Activated CD4-positive, alpha-beta T cell treated with anti-CD3 and anti-CD28 coated beads, Interleukin-10, Interleukin-2, amounts not matched to agents 100 ng/mL and 50 ng/mL, durations not matched to agents 16 hours and 8 hours (primary cell): ENCODE results near the gene RRP7A.
"Not testable (repeated sequence)": the region's sequence is repeated elsewhere in the genome, so short reads cannot be mapped to it uniquely, and the experiment has no call there.

Source experiments
- DNase-seq: peaks from one replicate; pipeline ENCODE4 v3.0.0-alpha.2; 2020

RRP7A gene

GRCh38 chr22:42535082-42535731 lies 15.6 kb upstream of the RRP7A start:
- DNase-seq, result not testable (repeated sequence)

GRCh38 chr22:42533638-42533977 lies 14.0 kb upstream of the RRP7A start:
- DNase-seq, result no peak

GRCh38 chr22:42531401-42532084 lies 11.9 kb upstream of the RRP7A start:
- DNase-seq, result not testable (repeated sequence)

- DNase-seq, result not testable (repeated sequence)
Observed at GRCh38 chr22:42529435-42529834, 9.8 kb upstream of the RRP7A start.

GRCh38 chr22:42528591-42529307 lies 9.2 kb upstream of the RRP7A start:
- DNase-seq, result no peak

GRCh38 chr22:42522546-42522945 lies 3.0 kb upstream of the RRP7A start:
- no peak for DNase-seq

- DNase-seq, result no peak
Observed at GRCh38 chr22:42521228-42521546, 1.6 kb upstream of the RRP7A start.

- DNase-seq, result not testable (repeated sequence)
Observed at GRCh38 chr22:42518638-42519524, 715 bp downstream of the RRP7A start.

GRCh38 chr22:42517103-42517502 lies 2.5 kb downstream of the RRP7A start:
- not testable (repeated sequence) for DNase-seq

GRCh38 chr22:42515896-42516295 lies 3.7 kb downstream of the RRP7A start:
- DNase-seq, result no peak

- not testable (repeated sequence) for DNase-seq
Observed at GRCh38 chr22:42515304-42515703, 4.3 kb downstream of the RRP7A start.

GRCh38 chr22:42514331-42514730 lies 5.3 kb downstream of the RRP7A start:
- DNase-seq, result not testable (repeated sequence)

- not testable (repeated sequence) for DNase-seq
Observed at GRCh38 chr22:42512273-42512990, 7.2 kb downstream of the RRP7A start.

GRCh38 chr22:42511401-42511891 lies 8.2 kb downstream of the RRP7A start:
- no peak for DNase-seq

- DNase-seq, result no peak
Observed at GRCh38 chr22:42509548-42509947, 10.0 kb downstream of the RRP7A start.

- DNase-seq, result not testable (repeated sequence)
Observed at GRCh38 chr22:42508975-42509364, 10.6 kb downstream of the RRP7A start.

- DNase-seq, result not testable (repeated sequence)
Observed at GRCh38 chr22:42508327-42508974, 11.1 kb downstream of the RRP7A start.

GRCh38 chr22:42500836-42501179 lies 18.8 kb downstream of the RRP7A start:
- DNase-seq, result no peak

GRCh38 chr22:42500161-42500835 lies 19.3 kb downstream of the RRP7A start:
- peak; percentile 86 for DNase-seq

GRCh38 chr22:42499773-42500160 lies 19.8 kb downstream of the RRP7A start:
- not testable (repeated sequence) for DNase-seq

- DNase-seq, result not testable (repeated sequence)
Observed at GRCh38 chr22:42495533-42496141, 24.0 kb downstream of the RRP7A start.
